ENCODE data around the gene PARVG.

PARVG gene

GRCh38 chr22:44180706-44181032 is at the start of gene PARVG:
Gene PARVG (plus strand): TSS chr22:44180925. CDS start chr22:44183330, 2,405 bp downstream.
- peak; percentile 54 for DNase-seq (ENCODE audit: low spot score)

GRCh38 chr22:44131412-44131811 is 49.3 kb upstream of the PARVG start:
- no peak for DNase-seq (ENCODE audit: low spot score)

GRCh38 chr22:44131989-44132685 is 48.6 kb upstream of the PARVG start:
- DNase-seq (ENCODE audit: low spot score) = no peak

- no peak for DNase-seq (ENCODE audit: low spot score)
Observed at GRCh38 chr22:44132724-44133123, 48.0 kb upstream of the PARVG start.

GRCh38 chr22:44133161-44133560 is 47.6 kb upstream of the PARVG start:
- no peak for DNase-seq (ENCODE audit: low spot score)

GRCh38 chr22:44133901-44134571 is 46.7 kb upstream of the PARVG start:
- no peak for DNase-seq (ENCODE audit: low spot score)

- DNase-seq (ENCODE audit: low spot score) = no peak
Observed at GRCh38 chr22:44136112-44136511, 44.6 kb upstream of the PARVG start.

GRCh38 chr22:44136786-44137185 is 43.9 kb upstream of the PARVG start:
- DNase-seq (ENCODE audit: low spot score) = no peak

- no peak for DNase-seq (ENCODE audit: low spot score)
Observed at GRCh38 chr22:44137415-44137814, 43.3 kb upstream of the PARVG start.

- DNase-seq (ENCODE audit: low spot score) = no peak
Observed at GRCh38 chr22:44139773-44140172, 41.0 kb upstream of the PARVG start.

GRCh38 chr22:44142421-44143104 is 38.2 kb upstream of the PARVG start:
- no peak for DNase-seq (ENCODE audit: low spot score)

- no peak for DNase-seq (ENCODE audit: low spot score)
Observed at GRCh38 chr22:44143105-44143474, 37.6 kb upstream of the PARVG start.

GRCh38 chr22:44143579-44143978 is 37.1 kb upstream of the PARVG start:
- no peak for DNase-seq (ENCODE audit: low spot score)

- DNase-seq (ENCODE audit: low spot score) = no peak
Observed at GRCh38 chr22:44144046-44144569, 36.6 kb upstream of the PARVG start.

GRCh38 chr22:44145544-44145943 is 35.2 kb upstream of the PARVG start:
- no peak for DNase-seq (ENCODE audit: low spot score)

GRCh38 chr22:44146088-44146861 is 34.5 kb upstream of the PARVG start:
- no peak for DNase-seq (ENCODE audit: low spot score)

- no peak for DNase-seq (ENCODE audit: low spot score)
Observed at GRCh38 chr22:44147008-44147645, 33.6 kb upstream of the PARVG start.

- DNase-seq (ENCODE audit: low spot score) = no peak
Observed at GRCh38 chr22:44147821-44148574, 32.7 kb upstream of the PARVG start.

GRCh38 chr22:44151676-44152075 is 29.0 kb upstream of the PARVG start:
- no peak for DNase-seq (ENCODE audit: low spot score)

- no peak for DNase-seq (ENCODE audit: low spot score)
Observed at GRCh38 chr22:44153710-44154109, 27.0 kb upstream of the PARVG start.

GRCh38 chr22:44154436-44154942 is 26.2 kb upstream of the PARVG start:
- peak; percentile 4 for DNase-seq (ENCODE audit: low spot score)
